Measurements from ENCODE around the gene GHDC.
"Not testable (repeated sequence)": the region's sequence is repeated elsewhere in the genome, so short reads cannot be mapped to it uniquely, and the experiment has no call there.

The GHDC gene

DNA sequence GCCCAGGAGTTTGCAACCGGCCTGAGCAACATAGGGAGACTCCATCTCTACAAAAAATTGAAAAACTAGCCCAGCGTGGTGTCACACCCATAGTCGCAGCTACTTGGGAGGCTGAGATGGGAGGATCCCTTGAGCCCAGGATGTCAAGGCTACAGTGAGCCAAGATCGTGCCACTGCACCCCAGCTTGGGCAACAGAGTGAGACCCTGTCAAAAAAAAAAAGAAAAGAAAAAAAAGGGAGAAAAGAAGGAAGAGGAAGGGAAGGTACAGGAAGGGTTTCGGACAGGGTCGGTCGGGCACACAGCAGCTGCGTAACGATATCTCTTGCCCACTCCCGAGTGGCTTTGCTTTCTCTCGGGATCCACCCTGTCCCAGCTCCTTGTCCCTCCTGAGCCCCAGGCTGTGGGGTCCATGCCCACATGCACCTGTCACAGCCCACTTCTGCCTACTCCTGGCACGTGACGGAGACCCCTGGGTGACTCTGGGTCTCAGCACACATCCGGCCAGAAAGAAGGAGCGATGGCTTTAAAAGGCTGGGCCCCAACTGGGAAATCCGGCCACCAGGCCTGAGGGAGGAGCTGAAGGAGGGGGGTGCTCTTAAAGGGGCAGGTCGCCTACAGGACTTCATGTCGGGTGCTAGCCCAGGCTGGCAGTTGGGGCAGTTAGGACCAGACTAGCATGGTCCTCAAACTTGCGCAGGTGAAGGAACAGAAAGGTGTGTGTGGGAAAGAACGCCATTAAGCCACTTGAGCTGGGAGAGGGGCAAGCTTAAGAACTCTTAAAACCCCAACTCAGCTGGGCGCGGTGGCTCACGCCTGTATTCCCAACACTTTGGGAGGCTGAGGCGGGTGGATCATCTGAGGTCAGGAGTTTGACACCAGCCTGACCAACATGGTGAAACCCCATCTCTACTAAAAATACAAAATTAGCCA, at the start of gene GHDC:
Gene GHDC (minus strand): TSS at position 526 of the 931 bp plus-strand sequence. CDS start 913 bp downstream, outside the sequence.
- Histone ChIP-seq H3K27me3 (ENCODE audit: control insufficient read depth, insufficient read depth, low read length) (no peaks in the 10 kb centered on the region), H3K9me3 (ENCODE audit: control insufficient read depth, insufficient read depth, low read length) (no peaks in the 10 kb centered on the region), H3K4me3 (ENCODE audit: low read depth, low read length) (peak within 1 kb of the TSS; percentile 41), H3K4me1 (ENCODE audit: control insufficient read depth, insufficient read depth, low read length) (no peaks in the 10 kb centered on the region), H3K9ac (ENCODE audit: low read depth, low read length) (no peak within 1 kb of the TSS), H3K36me3 (ENCODE audit: control insufficient read depth, insufficient read depth, low read length) (no peaks in the 10 kb centered on the region)

- Histone ChIP-seq H3K9me3 (ENCODE audit: control insufficient read depth, insufficient read depth, low read length) (no peaks in the 10 kb centered on the region), H3K36me3 (ENCODE audit: control insufficient read depth, insufficient read depth, low read length) (no peaks in the 10 kb centered on the region), H3K4me1 (ENCODE audit: control insufficient read depth, insufficient read depth, low read length) (peaks cover 4% of the 10 kb centered on the region), H3K9ac (ENCODE audit: low read depth, low read length) (no peak overlapping the region), H3K27me3 (ENCODE audit: control insufficient read depth, insufficient read depth, low read length) (no peaks in the 10 kb centered on the region), H3K4me3 (ENCODE audit: low read depth, low read length) (no peak overlapping the region)
These were observed 49.2 kb upstream of the GHDC start for GRCh38 chr17:42243493-42243982.

DNA sequence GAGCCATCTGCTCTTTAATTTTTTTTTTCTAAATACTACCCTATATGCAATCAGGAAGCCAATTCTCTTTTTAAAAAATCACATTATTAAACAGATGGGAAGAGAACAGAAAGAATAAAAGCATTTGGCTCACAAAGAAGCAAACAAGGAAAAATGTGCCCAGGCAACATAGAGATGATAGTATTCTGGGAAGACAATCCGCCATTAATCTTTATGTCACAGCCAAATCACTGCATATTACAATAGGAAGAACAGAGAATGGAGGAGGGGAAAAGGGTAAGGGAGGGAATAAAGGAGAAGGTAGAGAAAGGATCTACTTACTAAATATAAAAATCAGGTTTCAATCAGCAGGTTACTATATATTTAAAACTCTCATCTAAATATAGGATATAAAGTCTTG, 47.6 kb upstream of the GHDC start:
- H3K36me3 ChIP-seq (ENCODE audit: control insufficient read depth, insufficient read depth, low read length), result no peaks in the 10 kb centered on the region
- peaks cover 4% of the 10 kb centered on the region for H3K4me1 ChIP-seq (ENCODE audit: control insufficient read depth, insufficient read depth, low read length)
- no peak overlapping the region for H3K9ac ChIP-seq (ENCODE audit: low read depth, low read length)
- H3K4me3 ChIP-seq (ENCODE audit: low read depth, low read length), result no peak overlapping the region
- H3K9me3 ChIP-seq (ENCODE audit: control insufficient read depth, insufficient read depth, low read length), result no peaks in the 10 kb centered on the region
- no peaks in the 10 kb centered on the region for H3K27me3 ChIP-seq (ENCODE audit: control insufficient read depth, insufficient read depth, low read length)

DNA sequence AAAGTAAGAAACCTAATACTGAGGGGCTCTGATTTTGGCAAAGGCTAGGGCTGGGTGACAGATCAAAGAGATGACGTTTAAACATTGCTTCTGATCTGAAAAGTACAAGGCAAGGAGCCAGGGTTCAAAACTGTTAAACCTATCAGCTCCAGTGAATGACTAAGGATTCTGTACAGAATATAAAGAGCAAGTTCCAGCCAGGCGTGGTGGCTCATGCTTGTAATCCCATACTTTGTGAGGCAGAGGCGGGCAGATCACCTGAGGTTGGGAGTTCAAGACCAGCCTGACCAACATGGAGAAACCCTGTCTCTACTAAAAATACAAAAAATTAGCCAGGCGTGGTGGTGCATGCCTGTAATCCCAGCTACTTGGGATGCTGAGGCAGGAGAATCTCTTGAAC, 46.6 kb upstream of the GHDC start:
- H3K9ac ChIP-seq (ENCODE audit: low read depth, low read length); H3K9me3 ChIP-seq (ENCODE audit: control insufficient read depth, insufficient read depth, low read length); H3K4me1 ChIP-seq (ENCODE audit: control insufficient read depth, insufficient read depth, low read length); H3K27me3 ChIP-seq (ENCODE audit: control insufficient read depth, insufficient read depth, low read length); H3K36me3 ChIP-seq (ENCODE audit: control insufficient read depth, insufficient read depth, low read length); H3K4me3 ChIP-seq (ENCODE audit: low read depth, low read length): not testable (repeated sequence)

- no peaks in the 10 kb centered on the region for H3K36me3 ChIP-seq (ENCODE audit: control insufficient read depth, insufficient read depth, low read length)
- H3K4me1 ChIP-seq (ENCODE audit: control insufficient read depth, insufficient read depth, low read length), result peaks cover 4% of the 10 kb centered on the region
- H3K9ac ChIP-seq (ENCODE audit: low read depth, low read length), result no peak overlapping the region
- no peaks in the 10 kb centered on the region for H3K27me3 ChIP-seq (ENCODE audit: control insufficient read depth, insufficient read depth, low read length)
- no peak overlapping the region for H3K4me3 ChIP-seq (ENCODE audit: low read depth, low read length)
- no peaks in the 10 kb centered on the region for H3K9me3 ChIP-seq (ENCODE audit: control insufficient read depth, insufficient read depth, low read length)
These were observed 45.9 kb upstream of the GHDC start for GRCh38 chr17:42240201-42240600.

GRCh38 chr17:42239576-42239975, 45.3 kb upstream of the GHDC start:
- not testable (repeated sequence) for H3K9me3 ChIP-seq (ENCODE audit: control insufficient read depth, insufficient read depth, low read length); H3K27me3 ChIP-seq (ENCODE audit: control insufficient read depth, insufficient read depth, low read length); H3K4me3 ChIP-seq (ENCODE audit: low read depth, low read length); H3K9ac ChIP-seq (ENCODE audit: low read depth, low read length); H3K4me1 ChIP-seq (ENCODE audit: control insufficient read depth, insufficient read depth, low read length); H3K36me3 ChIP-seq (ENCODE audit: control insufficient read depth, insufficient read depth, low read length)

DNA sequence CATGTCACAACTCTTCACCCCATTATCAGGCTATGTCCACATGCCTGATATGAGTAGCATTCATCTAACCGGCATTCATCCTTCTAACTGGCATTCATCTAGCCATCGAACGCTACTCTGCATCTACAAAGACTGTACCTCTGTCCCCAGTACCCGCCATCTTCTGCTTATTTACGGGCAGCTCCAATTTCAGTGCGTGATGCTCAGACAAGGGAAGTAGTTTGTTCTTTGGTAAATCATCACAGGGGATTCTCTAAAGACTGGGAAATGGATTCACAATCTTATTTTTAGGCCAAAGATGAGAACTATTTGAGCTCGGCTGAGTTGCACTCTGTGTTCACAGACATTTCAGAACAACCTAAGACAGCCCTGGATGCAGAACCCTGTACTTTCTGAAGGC, 42.5 kb upstream of the GHDC start:
- H3K9ac ChIP-seq (ENCODE audit: low read depth, low read length), result no peak overlapping the region
- H3K36me3 ChIP-seq (ENCODE audit: control insufficient read depth, insufficient read depth, low read length), result no peaks in the 10 kb centered on the region
- no peaks in the 10 kb centered on the region for H3K9me3 ChIP-seq (ENCODE audit: control insufficient read depth, insufficient read depth, low read length)
- no peak overlapping the region for H3K4me3 ChIP-seq (ENCODE audit: low read depth, low read length)
- H3K27me3 ChIP-seq (ENCODE audit: control insufficient read depth, insufficient read depth, low read length), result no peaks in the 10 kb centered on the region
- H3K4me1 ChIP-seq (ENCODE audit: control insufficient read depth, insufficient read depth, low read length), result no peaks in the 10 kb centered on the region

- Histone ChIP-seq H3K4me1 (ENCODE audit: control insufficient read depth, insufficient read depth, low read length) (no peaks in the 10 kb centered on the region), H3K36me3 (ENCODE audit: control insufficient read depth, insufficient read depth, low read length) (no peaks in the 10 kb centered on the region)
These were observed 39.7 kb upstream of the GHDC start for GRCh38 chr17:42233994-42234393.

GRCh38 chr17:42233156-42233555, 38.9 kb upstream of the GHDC start:
- Histone ChIP-seq H3K9me3 (ENCODE audit: control insufficient read depth, insufficient read depth, low read length) (no peaks in the 10 kb centered on the region), H3K4me3 (ENCODE audit: low read depth, low read length) (no peak overlapping the region), H3K27me3 (ENCODE audit: control insufficient read depth, insufficient read depth, low read length) (no peaks in the 10 kb centered on the region), H3K4me1 (ENCODE audit: control insufficient read depth, insufficient read depth, low read length) (no peaks in the 10 kb centered on the region), H3K9ac (ENCODE audit: low read depth, low read length) (no peak overlapping the region), H3K36me3 (ENCODE audit: control insufficient read depth, insufficient read depth, low read length) (no peaks in the 10 kb centered on the region)

More at GRCh38 chr17:42233994-42234393, 39.7 kb upstream of the GHDC start:
- no peak overlapping the region for H3K9ac ChIP-seq (ENCODE audit: low read depth, low read length)
- no peaks in the 10 kb centered on the region for H3K9me3 ChIP-seq (ENCODE audit: control insufficient read depth, insufficient read depth, low read length)
- no peaks in the 10 kb centered on the region for H3K27me3 ChIP-seq (ENCODE audit: control insufficient read depth, insufficient read depth, low read length)
- no peak overlapping the region for H3K4me3 ChIP-seq (ENCODE audit: low read depth, low read length)

GRCh38 chr17:42230225-42230624, 35.9 kb upstream of the GHDC start:
- no peaks in the 10 kb centered on the region for H3K4me1 ChIP-seq (ENCODE audit: control insufficient read depth, insufficient read depth, low read length)
- H3K36me3 ChIP-seq (ENCODE audit: control insufficient read depth, insufficient read depth, low read length), result no peaks in the 10 kb centered on the region
- no peak overlapping the region for H3K9ac ChIP-seq (ENCODE audit: low read depth, low read length)
- H3K4me3 ChIP-seq (ENCODE audit: low read depth, low read length), result no peak overlapping the region
- H3K27me3 ChIP-seq (ENCODE audit: control insufficient read depth, insufficient read depth, low read length), result no peaks in the 10 kb centered on the region
- H3K9me3 ChIP-seq (ENCODE audit: control insufficient read depth, insufficient read depth, low read length), result no peaks in the 10 kb centered on the region

- Histone ChIP-seq H3K9me3 (ENCODE audit: control insufficient read depth, insufficient read depth, low read length) (no peaks in the 10 kb centered on the region), H3K9ac (ENCODE audit: low read depth, low read length) (no peak overlapping the region), H3K4me1 (ENCODE audit: control insufficient read depth, insufficient read depth, low read length) (no peaks in the 10 kb centered on the region), H3K36me3 (ENCODE audit: control insufficient read depth, insufficient read depth, low read length) (peaks cover 4% of the 10 kb centered on the region), H3K27me3 (ENCODE audit: control insufficient read depth, insufficient read depth, low read length) (no peaks in the 10 kb centered on the region), H3K4me3 (ENCODE audit: low read depth, low read length) (no peak overlapping the region)
These were observed 33.8 kb upstream of the GHDC start for GRCh38 chr17:42227849-42228700.
